ENCODE results near the gene NFYC.

Gene NFYC

DNA sequence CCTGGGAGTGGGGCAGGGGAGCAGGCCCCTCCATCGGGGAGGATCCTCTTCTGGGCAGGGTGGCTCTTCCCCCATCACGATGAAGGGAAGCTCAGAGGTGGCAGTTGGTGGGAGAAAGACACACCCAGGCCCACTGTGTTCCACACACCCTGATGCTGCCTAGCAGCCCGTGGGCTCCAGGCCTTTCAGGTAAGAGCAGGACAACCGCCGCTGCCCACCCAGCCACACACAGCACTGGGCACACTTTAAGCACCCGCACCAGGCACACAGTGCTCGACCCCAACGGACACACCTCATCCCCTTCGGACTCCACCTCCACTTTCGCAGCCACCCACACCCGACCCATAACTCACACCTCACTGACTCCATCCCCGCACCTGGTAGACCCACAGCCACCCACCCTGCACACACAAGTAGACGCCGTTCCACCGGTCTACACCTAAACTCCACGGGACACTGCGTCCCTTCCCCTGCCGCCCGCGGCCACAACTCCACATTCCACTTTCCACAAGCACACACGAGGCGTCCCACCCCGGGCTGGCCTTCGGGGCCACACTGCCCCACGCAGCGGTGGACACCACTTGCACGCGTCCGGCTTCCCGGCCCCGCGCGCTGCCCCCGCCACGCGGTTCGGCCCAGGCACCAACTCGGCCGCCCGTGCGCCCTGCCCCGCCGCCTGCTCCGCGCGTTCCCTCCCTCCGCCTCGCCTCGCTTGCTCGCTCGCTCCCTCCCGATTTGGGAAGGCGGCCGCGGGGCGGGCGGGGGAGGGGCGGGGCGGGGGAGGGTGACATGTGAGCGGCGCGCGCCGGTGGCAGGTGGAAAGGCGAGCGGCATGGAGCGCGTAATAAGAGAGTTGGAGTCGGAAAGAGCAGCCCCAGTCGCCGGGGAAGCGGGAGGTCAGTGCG is 91.7 kb downstream of the NFYC start, which contains the start of gene KCNQ4:
Gene KCNQ4 (plus strand): TSS at position 787 of the 905 bp plus-strand sequence. CDS start 307 bp downstream, outside the sequence.
- no peak for DNase-seq (ENCODE audit: low spot score)

GRCh38 chr1:40784141-40784770 is 92.8 kb downstream of the NFYC start:
- no peak for DNase-seq (ENCODE audit: low spot score)

DNA sequence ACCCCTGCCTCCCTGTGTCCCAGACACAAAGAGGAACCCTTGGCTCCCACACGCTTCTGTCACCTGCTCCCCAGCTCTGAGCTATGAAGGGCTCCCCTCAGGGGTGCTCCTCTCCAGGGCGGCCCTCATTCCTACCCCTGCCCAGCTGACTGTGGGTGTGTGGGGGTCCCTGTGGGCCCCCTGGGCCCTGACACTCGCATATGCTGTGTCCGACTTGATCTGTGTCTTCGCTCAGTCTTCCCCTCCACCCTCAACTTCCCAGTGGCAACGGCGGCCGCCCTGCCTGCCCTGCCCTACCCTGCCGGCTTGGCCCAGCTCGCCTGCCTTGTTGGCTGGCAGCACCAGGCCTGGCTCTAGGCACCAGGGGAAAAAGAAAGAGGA is 93.3 kb downstream of the NFYC start:
- no peak for DNase-seq (ENCODE audit: low spot score)

GRCh38 chr1:40785446-40785845 is 93.9 kb downstream of the NFYC start:
- no peak for DNase-seq (ENCODE audit: low spot score)

DNA sequence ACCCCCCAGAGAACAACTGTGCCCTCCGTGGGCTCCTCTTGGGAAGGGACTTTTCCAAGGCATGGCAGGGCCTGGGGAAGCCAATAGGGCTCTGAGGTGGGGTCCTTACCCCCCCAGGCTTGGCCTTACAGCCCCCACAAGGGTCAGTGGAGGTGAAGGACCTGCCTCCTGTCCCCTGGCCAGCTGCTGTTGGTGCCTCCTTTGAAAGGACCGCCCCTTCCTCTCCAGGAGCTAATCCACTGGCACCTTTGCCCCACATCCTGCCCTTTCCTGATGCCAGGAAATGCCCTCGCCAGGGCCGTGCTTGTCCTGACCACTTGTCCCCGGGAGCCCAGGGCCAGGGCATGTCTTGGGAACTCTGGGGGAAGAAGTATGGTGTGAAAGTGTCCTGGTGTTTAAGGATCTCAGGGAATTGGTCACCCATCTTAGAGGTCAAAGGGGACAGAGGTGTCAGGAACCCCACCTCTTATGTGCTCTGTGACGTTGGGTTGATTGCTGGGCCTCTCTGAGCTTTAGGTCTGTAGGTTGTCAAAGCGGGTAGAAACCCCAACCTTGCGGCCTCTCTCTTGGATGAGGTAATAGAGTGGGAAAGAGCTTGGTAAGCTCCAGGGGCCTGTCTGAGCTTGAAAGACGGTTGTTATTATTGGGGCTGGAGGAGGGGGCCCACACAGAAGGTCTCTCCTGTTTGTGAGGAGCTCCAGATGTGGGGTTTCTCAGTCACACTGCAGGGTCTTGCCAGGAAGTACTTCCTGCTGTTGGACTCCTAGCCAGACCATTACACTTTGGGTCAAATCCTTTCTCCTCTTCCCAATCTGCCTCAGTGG is 94.9 kb downstream of the NFYC start:
- no peak for DNase-seq (ENCODE audit: low spot score)

GRCh38 chr1:40786995-40787705 is 95.6 kb downstream of the NFYC start:
- no peak for DNase-seq (ENCODE audit: low spot score)

DNA sequence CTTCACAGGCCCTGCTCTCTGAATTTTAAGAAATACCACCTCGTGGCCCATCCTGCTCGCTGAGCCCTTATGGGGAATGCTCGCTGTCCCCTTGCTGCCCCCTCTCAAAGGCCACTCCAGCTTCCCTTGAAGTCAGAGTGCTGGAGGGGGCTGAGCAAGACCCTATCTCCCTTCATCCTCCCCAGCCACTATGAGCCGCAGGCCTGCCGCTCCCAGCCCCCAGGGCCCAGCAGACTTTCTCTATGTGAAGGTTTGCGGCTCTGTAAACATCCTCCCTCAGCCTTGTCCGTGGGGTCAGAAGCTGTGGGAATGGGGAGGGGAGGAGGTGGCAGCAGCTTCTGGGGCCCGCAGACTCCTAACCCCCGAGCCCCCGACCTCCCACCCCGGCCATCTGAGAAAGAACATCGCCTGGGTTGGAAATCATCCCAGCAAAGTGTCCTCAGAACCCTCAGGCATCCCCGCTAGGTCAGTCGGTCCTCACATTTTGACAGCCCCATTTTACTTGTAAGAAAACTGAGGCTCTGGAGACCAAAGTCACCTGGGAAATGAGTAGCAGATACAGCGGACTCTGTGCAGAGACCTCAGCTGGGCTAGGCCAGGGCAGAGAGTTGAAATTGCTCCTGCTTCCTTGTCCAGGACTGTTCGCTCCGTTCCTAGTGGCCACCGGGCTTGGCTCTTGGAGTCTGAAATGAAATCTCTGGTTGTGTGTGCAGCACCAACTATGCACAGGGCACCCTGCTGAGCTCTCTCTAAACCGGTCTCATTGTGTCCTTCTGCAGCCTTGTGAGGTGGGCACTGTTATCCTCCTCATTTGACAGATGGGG is 96.4 kb downstream of the NFYC start:
- DNase-seq (ENCODE audit: low spot score) = no peak

GRCh38 chr1:40788561-40789341 is 97.2 kb downstream of the NFYC start:
- DNase-seq (ENCODE audit: low spot score) = no peak

- no peak for DNase-seq (ENCODE audit: low spot score)
Measured at GRCh38 chr1:40789342-40789598, 97.8 kb downstream of the NFYC start.

GRCh38 chr1:40789661-40790430 is 98.3 kb downstream of the NFYC start:
- no peak for DNase-seq (ENCODE audit: low spot score)

DNA sequence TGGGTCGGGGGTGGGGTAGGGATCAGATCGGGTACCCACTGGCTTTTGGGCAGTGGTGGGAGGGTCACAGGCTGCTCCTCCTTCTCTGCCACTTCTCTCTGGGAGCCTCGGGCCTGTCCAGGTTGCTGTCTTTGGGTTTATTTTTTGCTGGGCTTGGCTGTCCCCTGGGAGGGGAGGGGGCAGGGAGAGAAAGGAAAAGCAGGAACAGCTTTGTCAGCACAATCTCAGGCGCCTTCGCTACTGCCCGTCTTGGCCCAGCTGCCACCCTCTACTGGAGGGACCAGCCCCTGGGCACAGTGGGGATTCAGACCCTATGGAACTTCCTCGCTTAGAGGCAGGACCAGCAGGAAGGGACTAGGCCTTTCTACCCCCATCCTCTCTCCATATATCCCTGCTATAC is 100.5 kb downstream of the NFYC start:
- no peak for DNase-seq (ENCODE audit: low spot score)

DNA sequence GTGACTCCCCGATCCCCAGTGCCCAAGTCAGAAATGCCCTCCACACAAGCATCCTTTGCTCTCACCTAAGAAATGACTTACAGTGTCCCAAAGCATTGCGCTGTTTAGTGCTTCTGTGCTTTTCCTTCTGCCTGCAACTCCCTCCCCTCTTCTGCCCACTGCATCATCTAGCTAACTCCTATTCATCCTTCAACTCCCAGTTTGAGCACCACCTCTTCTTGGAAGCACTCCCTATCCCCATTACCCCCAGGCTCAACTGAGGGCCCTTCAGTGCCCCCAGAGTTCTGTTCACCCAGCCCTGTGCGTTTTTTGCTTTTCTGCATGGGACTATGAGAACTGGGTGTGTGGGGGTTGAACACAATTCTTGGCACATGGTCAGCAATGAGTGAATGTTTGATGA is 102.1 kb downstream of the NFYC start:
- no peak for DNase-seq (ENCODE audit: low spot score)

GRCh38 chr1:40794048-40794447 is 102.5 kb downstream of the NFYC start:
- no peak for DNase-seq (ENCODE audit: low spot score)

- DNase-seq (ENCODE audit: low spot score) = no peak
Measured at GRCh38 chr1:40794974-40795715, 103.6 kb downstream of the NFYC start.

DNA sequence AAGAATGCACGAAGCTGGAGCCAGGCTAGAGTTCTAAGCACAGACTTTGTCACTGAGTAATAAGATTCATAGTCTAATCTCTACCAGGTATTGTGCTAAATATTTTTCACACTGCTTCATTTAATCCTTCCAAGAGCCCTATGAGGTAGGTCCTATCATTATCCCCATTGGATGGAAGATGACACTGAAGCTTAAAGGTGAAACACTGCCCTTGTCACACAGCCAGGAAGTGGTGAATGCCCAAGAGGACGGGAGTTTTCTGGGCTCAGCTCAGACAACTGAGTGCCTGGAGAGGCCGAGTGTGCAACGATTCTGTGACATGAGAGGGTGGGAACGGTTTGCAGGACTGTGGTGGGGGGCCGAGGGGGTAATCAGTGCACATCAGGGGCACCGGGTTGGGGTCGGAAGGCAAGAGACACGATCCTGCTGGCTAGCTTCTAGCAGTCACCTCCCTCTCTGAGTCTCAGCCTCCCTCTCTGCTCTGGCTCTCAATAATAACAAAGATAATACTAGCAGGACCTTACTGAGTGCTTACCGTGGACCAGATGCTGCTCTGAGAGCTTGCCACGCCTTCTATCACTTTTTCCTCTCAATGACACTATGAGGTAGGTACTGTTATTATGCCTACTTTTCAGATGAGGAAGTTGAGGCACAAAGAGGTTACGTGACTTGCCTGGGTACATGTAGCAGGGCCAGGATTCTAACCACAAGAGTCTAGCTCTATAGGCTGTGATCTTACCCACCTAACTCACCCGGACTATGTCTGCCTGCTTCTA is 104.5 kb downstream of the NFYC start:
- DNase-seq (ENCODE audit: low spot score) = no peak

DNA sequence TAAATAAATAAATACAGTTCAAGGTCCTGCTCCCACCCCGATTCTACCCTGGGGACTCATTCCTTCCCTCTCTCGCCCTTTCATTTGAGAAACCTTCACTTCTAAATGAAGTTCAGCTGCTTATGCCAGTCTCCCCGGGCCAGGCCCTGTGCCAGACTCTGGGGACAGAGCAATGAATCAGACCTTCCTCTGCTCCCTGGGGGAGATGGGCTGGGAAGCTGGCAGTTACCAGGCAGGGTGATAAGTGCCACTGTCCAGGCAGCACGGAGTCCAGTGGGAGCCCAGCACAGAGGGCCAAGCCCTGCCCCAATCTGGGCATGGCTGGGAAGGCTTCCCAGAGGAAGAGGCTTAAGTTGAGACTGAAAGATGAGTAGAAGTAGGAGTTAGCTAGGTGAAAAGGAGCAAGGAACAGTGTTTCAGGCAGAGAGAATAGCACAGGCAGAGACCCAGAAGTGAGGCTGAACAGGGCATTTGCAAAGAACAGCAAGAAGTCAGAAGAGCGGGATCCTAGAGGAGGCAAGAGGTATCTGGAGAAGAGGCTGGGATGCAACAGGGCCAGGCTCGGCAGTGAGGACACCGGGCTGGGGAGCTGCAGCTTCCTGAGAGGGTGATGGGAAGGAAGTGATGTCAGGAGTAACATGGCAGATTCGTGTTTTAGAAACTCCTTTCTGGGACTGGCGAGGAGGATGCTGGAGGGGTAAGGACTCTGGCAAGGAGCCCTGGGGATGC is 105.6 kb downstream of the NFYC start:
- no peak for DNase-seq (ENCODE audit: low spot score)

DNA sequence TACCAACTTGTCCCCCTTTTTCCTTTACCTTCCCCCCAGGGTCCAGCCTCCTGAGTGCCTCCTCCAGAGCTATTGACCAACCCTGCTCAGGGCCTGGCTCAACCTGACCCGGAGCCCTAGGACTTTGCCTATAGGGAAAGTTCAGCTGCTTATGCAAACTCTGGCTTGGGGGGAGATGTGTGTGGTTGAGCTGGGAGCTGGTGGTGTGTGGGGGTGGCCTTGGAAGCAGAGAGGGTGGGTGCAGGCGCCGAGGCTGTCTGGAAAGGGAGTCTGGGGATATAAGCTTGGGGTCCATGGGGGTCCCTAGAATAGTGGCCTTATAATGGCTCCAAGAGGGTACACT is 106.1 kb downstream of the NFYC start:
- no peak for DNase-seq (ENCODE audit: low spot score)
